BLaER1 treated with 17β-estradiol and CSF1 and Interleukin-3, amounts not matched to agents 10 nM and 100 nM (cell line): ENCODE results near the gene PTPRN2.

Experiments
- H3K27ac ChIP-seq, 11 experiments: shearing (Covaris generic); formaldehyde crosslinking; 2 replicates each; pipeline ENCODE4 v1.8.1; 2022
- H3K27me3 ChIP-seq, 11 experiments: shearing (Covaris generic); formaldehyde crosslinking; 2 replicates each; pipeline ENCODE4 v1.8.1; 2022
- H3K36me3 ChIP-seq, 11 experiments: shearing (Covaris generic); formaldehyde crosslinking; 2 replicates each; pipeline ENCODE4 v1.8.1; 2022
- H3K4me1 ChIP-seq, 10 experiments: shearing (Covaris generic); formaldehyde crosslinking; 2 replicates each; pipeline ENCODE4 v1.8.1; 2022
- H3K4me2 ChIP-seq, 11 experiments: shearing (Covaris generic); formaldehyde crosslinking; 2 replicates each; pipeline ENCODE4 v1.8.1; 2022
- H3K4me3 ChIP-seq, 10 experiments: shearing (Covaris generic); formaldehyde crosslinking; 2 replicates each; pipeline ENCODE4 v1.8.1; 2022
- H3K9ac ChIP-seq, 11 experiments: shearing (Covaris generic); formaldehyde crosslinking; 2 replicates each; pipeline ENCODE4 v1.8.1; 2022
- H3K9me3 ChIP-seq, 11 experiments: shearing (Covaris generic); formaldehyde crosslinking; replicated peaks in 1 of 11; 2 replicates each; pipeline ENCODE4 v1.8.1; 2022
- H4K20me1 ChIP-seq, 11 experiments: shearing (Covaris generic); formaldehyde crosslinking; 2 replicates each; pipeline ENCODE4 v1.8.1; 2022
- Cebpa-rat ChIP-seq, 11 experiments: shearing (Covaris generic); IDR thresholded peaks; 2 replicates each; pipeline ENCODE4 v1.8.1; 2022

The PTPRN2 gene

DNA sequence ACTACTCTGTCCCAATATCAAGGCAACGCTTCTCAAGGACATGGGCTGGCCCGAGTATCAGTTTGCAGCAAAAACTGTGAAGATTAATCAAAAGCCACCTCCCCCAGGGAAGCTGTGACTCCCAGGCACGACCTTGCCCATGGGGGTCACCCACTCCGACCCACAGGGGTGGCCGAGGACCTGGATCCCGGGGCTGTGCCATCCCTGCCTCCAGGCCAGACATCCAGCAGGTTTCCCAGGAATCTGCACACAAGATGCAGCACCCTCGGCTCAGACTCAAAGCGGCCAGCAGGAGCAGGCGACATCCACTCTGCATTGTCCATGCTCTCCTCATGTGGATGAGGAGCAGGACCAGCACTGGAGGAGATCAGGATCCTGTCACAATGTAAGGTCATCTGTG, 39.8 kb downstream of the PTPRN2 start:
- Histone ChIP-seq H4K20me1 (peaks cover 0 to 20% (median 0%) of the 10 kb centered on the region in 11 experiments; a peak in 6 of 22 replicates), H3K9me3 (no peaks in the 10 kb centered on the region), H3K9ac (no peak overlapping the region), H3K27ac (no peak overlapping the region), H3K4me1 (peaks cover 22 to 38% (median 36%) of the 10 kb centered on the region in 10 experiments), H3K4me3 (no peak overlapping the region), H3K4me2 (peak overlapping the region in 9 of 11 experiments; percentile 88 to 99 (median 97); a peak in 14 of 22 replicates), H3K36me3 (no peaks in the 10 kb centered on the region), H3K27me3 (peaks cover 0 to 3% (median 0%) of the 10 kb centered on the region in 11 experiments; a peak in 2 of 22 replicates)
- no peak for TF ChIP-seq Cebpa-rat (IDR thresholded peaks at IDR 0.05)

DNA sequence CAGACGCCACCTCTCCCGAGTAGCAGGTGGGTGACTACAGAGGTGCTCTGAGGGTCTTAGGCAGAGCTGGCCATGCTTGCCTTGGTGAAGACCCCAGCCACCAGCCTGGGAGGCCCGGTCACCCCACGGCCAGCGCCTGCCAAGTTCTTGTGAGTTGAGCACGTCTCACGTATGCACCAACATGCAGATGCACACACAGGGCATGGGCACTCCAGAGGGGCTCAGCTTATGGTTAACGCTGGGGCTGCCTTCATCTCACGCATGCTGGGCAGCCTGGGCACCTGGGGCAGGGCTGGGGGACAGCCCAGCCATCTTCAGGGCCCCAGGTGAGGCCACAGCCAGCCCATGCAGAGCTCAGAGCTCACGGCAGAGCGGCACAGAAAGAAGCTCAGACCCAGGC, 41.0 kb downstream of the PTPRN2 start:
- Histone ChIP-seq H3K9me3 (no peaks in the 10 kb centered on the region), H3K27ac (no peak overlapping the region), H3K4me1 (peaks cover 23 to 43% (median 36%) of the 10 kb centered on the region in 10 experiments), H3K9ac (no peak overlapping the region), H3K4me2 (no peak overlapping the region), H3K4me3 (no peak overlapping the region), H3K36me3 (no peaks in the 10 kb centered on the region), H4K20me1 (peaks cover 0 to 19% (median 0%) of the 10 kb centered on the region in 11 experiments; a peak in 6 of 22 replicates), H3K27me3 (peaks cover 0 to 3% (median 0%) of the 10 kb centered on the region in 11 experiments; a peak in 2 of 22 replicates)
- TF ChIP-seq Cebpa-rat (IDR thresholded peaks at IDR 0.05): no peak

- Histone ChIP-seq H3K4me2 (no peak overlapping the region), H3K4me3 (no peak overlapping the region), H3K9me3 (no peaks in the 10 kb centered on the region), H3K4me1 (peaks cover 26 to 47% (median 39%) of the 10 kb centered on the region in 10 experiments), H3K27ac (no peak overlapping the region), H4K20me1 (peaks cover 0 to 19% (median 0%) of the 10 kb centered on the region in 11 experiments; a peak in 6 of 22 replicates), H3K36me3 (no peaks in the 10 kb centered on the region), H3K27me3 (peaks cover 0 to 3% (median 0%) of the 10 kb centered on the region in 11 experiments; a peak in 2 of 22 replicates), H3K9ac (no peak overlapping the region)
- TF ChIP-seq Cebpa-rat (IDR thresholded peaks at IDR 0.05): no peak
Measured at GRCh38 chr7:158546214-158546613, 41.4 kb downstream of the PTPRN2 start.

- no peak overlapping the region for H3K27ac ChIP-seq
Measured at GRCh38 chr7:158544708-158545107, 42.9 kb downstream of the PTPRN2 start.

GRCh38 chr7:158543840-158544239, 43.8 kb downstream of the PTPRN2 start:
- no peak overlapping the region for H3K4me2 ChIP-seq
- H4K20me1 ChIP-seq: peaks cover 0 to 7% (median 0%) of the 10 kb centered on the region in 11 experiments; a peak in 3 of 22 replicates
- TF ChIP-seq Cebpa-rat (IDR thresholded peaks at IDR 0.05): no peak
- H3K4me3 ChIP-seq: no peak overlapping the region
- H3K27me3 ChIP-seq: peaks cover 0 to 3% (median 0%) of the 10 kb centered on the region in 11 experiments; a peak in 2 of 22 replicates
- no peak overlapping the region for H3K9ac ChIP-seq
- H3K9me3 ChIP-seq: no peaks in the 10 kb centered on the region
- H3K4me1 ChIP-seq: peaks cover 15 to 47% (median 35%) of the 10 kb centered on the region in 10 experiments
- H3K36me3 ChIP-seq: no peaks in the 10 kb centered on the region
- H3K27ac ChIP-seq: no peak overlapping the region

More at GRCh38 chr7:158544708-158545107, 42.9 kb downstream of the PTPRN2 start:
- H3K36me3 ChIP-seq: no peaks in the 10 kb centered on the region
- H3K9me3 ChIP-seq: no peaks in the 10 kb centered on the region
- peaks cover 0 to 3% (median 0%) of the 10 kb centered on the region in 11 experiments; a peak in 2 of 22 replicates for H3K27me3 ChIP-seq
- H3K4me3 ChIP-seq: no peak overlapping the region
- peaks cover 0 to 8% (median 0%) of the 10 kb centered on the region in 11 experiments; a peak in 3 of 22 replicates for H4K20me1 ChIP-seq
- H3K4me2 ChIP-seq: no peak overlapping the region
- TF ChIP-seq Cebpa-rat (IDR thresholded peaks at IDR 0.05): no peak
- no peak overlapping the region for H3K9ac ChIP-seq
- peaks cover 24 to 48% (median 40%) of the 10 kb centered on the region in 10 experiments for H3K4me1 ChIP-seq

DNA sequence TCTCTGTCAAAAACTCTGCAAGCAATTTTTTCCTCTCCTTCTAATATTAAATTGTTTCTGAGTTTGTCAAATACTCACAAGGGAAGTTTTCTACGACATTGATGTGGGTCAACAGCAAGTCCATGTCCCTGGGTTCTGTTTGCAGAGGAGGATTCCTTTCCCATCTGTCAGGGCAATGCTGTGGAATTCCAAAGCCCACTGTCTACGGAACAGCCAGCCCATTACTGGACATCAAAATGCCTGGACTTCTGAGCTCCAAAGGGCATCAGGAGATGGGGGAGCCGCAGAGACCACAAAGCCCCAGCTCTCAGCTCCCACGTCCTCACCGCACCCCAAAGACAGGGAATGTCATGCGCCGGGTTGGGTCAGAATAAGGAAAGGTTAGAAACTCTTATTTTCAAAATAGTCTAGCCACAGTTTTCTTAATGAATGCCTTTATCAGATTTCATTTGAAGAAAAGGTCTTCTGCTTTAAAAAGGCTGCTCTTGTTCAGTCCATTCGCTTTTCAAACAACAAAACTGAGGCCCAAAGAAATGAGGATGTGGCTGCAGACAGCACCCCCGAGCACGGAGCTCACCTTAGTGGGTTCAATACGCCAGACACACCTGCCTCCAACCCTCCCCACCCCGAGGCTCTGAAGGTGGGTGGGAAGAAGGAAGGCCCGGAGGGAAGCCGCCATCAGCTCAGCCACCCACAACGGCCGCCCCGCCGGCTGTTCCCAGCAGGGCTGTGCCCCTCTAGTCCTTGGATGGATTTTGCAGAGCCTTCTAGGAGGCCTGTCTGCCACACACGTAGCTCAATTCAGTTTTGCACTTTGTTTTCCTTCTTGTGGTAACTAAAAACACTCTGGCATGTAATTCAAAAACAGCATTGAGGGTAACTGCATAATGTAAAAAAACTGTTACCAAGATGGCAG, 44.7 kb downstream of the PTPRN2 start:
- no peak overlapping the region for H3K27ac ChIP-seq
- peaks cover 8 to 47% (median 34%) of the 10 kb centered on the region in 10 experiments for H3K4me1 ChIP-seq
- no peaks in the 10 kb centered on the region for H3K27me3 ChIP-seq
- H4K20me1 ChIP-seq: peaks cover 0 to 2% (median 0%) of the 10 kb centered on the region in 11 experiments; a peak in 2 of 22 replicates
- no peak overlapping the region for H3K4me2 ChIP-seq
- TF ChIP-seq Cebpa-rat (IDR thresholded peaks at IDR 0.05): no peak
- no peak overlapping the region for H3K9ac ChIP-seq
- H3K4me3 ChIP-seq: no peak overlapping the region
- no peaks in the 10 kb centered on the region for H3K36me3 ChIP-seq
- H3K9me3 ChIP-seq: no peaks in the 10 kb centered on the region

- Histone ChIP-seq H3K4me3 (no peak overlapping the region), H3K9ac (peak overlapping the region in 5 of 11 experiments; percentile 10 to 37 (median 28); a peak in 1 of 22 replicates)
Measured at GRCh38 chr7:158541346-158542010, 46.1 kb downstream of the PTPRN2 start.

GRCh38 chr7:158539711-158540146, 47.9 kb downstream of the PTPRN2 start:
- no peak for TF ChIP-seq Cebpa-rat (IDR thresholded peaks at IDR 0.05)
- H3K4me3 ChIP-seq: no peak overlapping the region
- peaks cover 8 to 22% (median 19%) of the 10 kb centered on the region in 11 experiments for H3K9me3 ChIP-seq
- H4K20me1 ChIP-seq: peaks cover 0 to 2% (median 0%) of the 10 kb centered on the region in 11 experiments; a peak in 1 of 22 replicates
- peaks cover 20 to 73% (median 50%) of the 10 kb centered on the region in 10 experiments for H3K4me1 ChIP-seq
- no peaks in the 10 kb centered on the region for H3K27me3 ChIP-seq
- H3K4me2 ChIP-seq: peak overlapping the region in 7 of 11 experiments; percentile 66 to 85 (median 75); a peak in 10 of 22 replicates
- H3K36me3 ChIP-seq: no peaks in the 10 kb centered on the region
- H3K9ac ChIP-seq: no peak overlapping the region
- H3K27ac ChIP-seq: no peak overlapping the region

More at GRCh38 chr7:158541346-158542010, 46.1 kb downstream of the PTPRN2 start:
- no peaks in the 10 kb centered on the region for H3K36me3 ChIP-seq
- H3K4me2 ChIP-seq: peak overlapping the region; percentile 62 to 85 (median 71)
- H3K9me3 ChIP-seq: peaks cover 0 to 5% (median 2%) of the 10 kb centered on the region in 11 experiments; a peak in 13 of 22 replicates
- peaks cover 0 to 2% (median 0%) of the 10 kb centered on the region in 11 experiments; a peak in 2 of 22 replicates for H4K20me1 ChIP-seq
- H3K27ac ChIP-seq: no peak overlapping the region
- H3K4me1 ChIP-seq: peaks cover 20 to 57% (median 46%) of the 10 kb centered on the region in 10 experiments
- TF ChIP-seq Cebpa-rat (IDR thresholded peaks at IDR 0.05): no peak
- H3K27me3 ChIP-seq: no peaks in the 10 kb centered on the region
